Liver (tissue), 9 donors: ENCODE data around the gene TBC1D1. TPM values are rescaled to one million over a fixed set of nuclear protein-coding genes. Genes with fewer than 3 reads are reported as not detected.

ENCODE experiments used
- DNase-seq: peaks from one replicate; pipeline ENCODE4 v3.0.0-alpha.2; 2017; ENCODE audit warnings: low spot score
- H3K27ac ChIP-seq, 2 donors: one replicate each; pipeline ENCODE4 v1.7.0; 2013; ENCODE audit warnings: inconsistent platforms in 2 of 2, low read length in 2 of 2, control low read depth in 1 of 2, low read depth in 1 of 2, mild to moderate bottlenecking in 1 of 2
- H3K27me3 ChIP-seq, 4 donors: one replicate each; pipeline versions ENCODE4 v1.6.1 to v1.7.0; 2013; ENCODE audit warnings: low read length in 3 of 4, inconsistent platforms in 1 of 4, mild to moderate bottlenecking in 1 of 4, moderate library complexity in 1 of 4; ENCODE audit not compliant: control insufficient read depth in 4 of 4, insufficient read depth in 4 of 4
- H3K36me3 ChIP-seq, 4 donors: one replicate each; pipeline versions ENCODE4 v1.6.1 to v1.7.0; 2013; ENCODE audit warnings: low read length in 3 of 4, mild to moderate bottlenecking in 3 of 4, low read depth in 1 of 4, moderate library complexity in 1 of 4; ENCODE audit not compliant: control insufficient read depth in 4 of 4, insufficient read depth in 3 of 4
- H3K4me1 ChIP-seq, 4 donors: one replicate each; pipeline versions ENCODE4 v1.6.1 to v1.7.0; 2013; ENCODE audit warnings: low read length in 3 of 4, mild to moderate bottlenecking in 3 of 4, moderate library complexity in 1 of 4; ENCODE audit not compliant: control insufficient read depth in 4 of 4, insufficient read depth in 4 of 4
- H3K4me3 ChIP-seq, 3 donors: one replicate each; pipeline versions ENCODE4 v1.6.1 to v1.7.0; 2013; ENCODE audit warnings: low read length in 3 of 3, control low read depth in 1 of 3, low read depth in 1 of 3, mild to moderate bottlenecking in 1 of 3
- H3K9ac ChIP-seq, 2 donors: one replicate each; pipeline ENCODE4 v1.7.0; 2013; ENCODE audit warnings: low read length in 2 of 2, mild to moderate bottlenecking in 2 of 2, moderate library complexity in 2 of 2, control low read depth in 1 of 2, low read depth in 1 of 2
- H3K9me3 ChIP-seq, 4 donors: one replicate each; pipeline versions ENCODE4 v1.6.1 to v1.7.0; 2013; ENCODE audit warnings: low read length in 3 of 4; ENCODE audit not compliant: control insufficient read depth in 4 of 4
- ATF3 ChIP-seq: IDR thresholded peaks from 2 replicates; pipeline ENCODE4 v1.6.1; 2016; ENCODE audit warnings: antibody characterized with exemption
- CTCF ChIP-seq: fragments of 150-350 bp; IDR thresholded peaks from 2 replicates; pipeline ENCODE4 v1.5.1; 2017; ENCODE audit warnings: improper control_type of control experiment, low read depth, low read length; ENCODE audit not compliant: missing input control
- EGR1 ChIP-seq, 2 donors: IDR thresholded peaks; 2 replicates each; pipeline ENCODE4 v1.6.1; 2016 to 2018; ENCODE audit warnings: antibody characterized with exemption in 2 of 2, low read depth in 2 of 2
- FOXA1 ChIP-seq: IDR thresholded peaks from 2 replicates; pipeline ENCODE4 v1.6.1; 2016; ENCODE audit warnings: antibody characterized with exemption
- FOXA2 ChIP-seq: IDR thresholded peaks from 2 replicates; pipeline ENCODE4 v1.6.1; 2016; ENCODE audit warnings: antibody characterized with exemption
- HNF4A ChIP-seq, 2 donors: conservative IDR thresholded peaks; 2 replicates each; pipeline ENCODE4 v1.6.1; 2016; ENCODE audit warnings: antibody characterized with exemption in 2 of 2, mild to moderate bottlenecking in 2 of 2
- HNF4G ChIP-seq: IDR thresholded peaks from 2 replicates; pipeline ENCODE4 v1.6.1; 2016; ENCODE audit warnings: antibody characterized with exemption
- JUND ChIP-seq, 2 donors: IDR thresholded peaks; 2 replicates each; pipeline ENCODE4 v1.6.1; 2016; ENCODE audit warnings: antibody characterized with exemption in 2 of 2
- MAX ChIP-seq: IDR thresholded peaks from 2 replicates; pipeline ENCODE4 v1.6.1; 2016; ENCODE audit warnings: antibody characterized with exemption
- NR2F2 ChIP-seq: IDR thresholded peaks from 2 replicates; pipeline ENCODE4 v1.6.1; 2016; ENCODE audit warnings: antibody characterized with exemption
- RAD21 ChIP-seq, 2 donors: IDR thresholded peaks; 2 replicates each; pipeline ENCODE4 v1.6.1; 2016; ENCODE audit warnings: antibody characterized with exemption in 2 of 2, mild to moderate bottlenecking in 2 of 2
- REST ChIP-seq: IDR thresholded peaks from 2 replicates; pipeline ENCODE4 v1.6.1; 2016; ENCODE audit warnings: antibody characterized with exemption, mild to moderate bottlenecking
- RXRA ChIP-seq, 2 donors: IDR thresholded peaks; 2 replicates each; pipeline ENCODE4 v1.6.1; 2017 to 2018; ENCODE audit warnings: antibody characterized with exemption in 2 of 2, mild to moderate bottlenecking in 1 of 2
- SP1 ChIP-seq: IDR thresholded peaks from 2 replicates; pipeline ENCODE4 v1.6.1; 2018; ENCODE audit warnings: antibody characterized with exemption, mild to moderate bottlenecking
- TAF1 ChIP-seq: conservative IDR thresholded peaks from 2 replicates; pipeline ENCODE4 v1.6.1; 2016; ENCODE audit warnings: antibody characterized with exemption, mild to moderate bottlenecking
- YY1 ChIP-seq: IDR thresholded peaks from 2 replicates; pipeline ENCODE4 v1.6.1; 2016; ENCODE audit warnings: antibody characterized with exemption, mild to moderate bottlenecking
- ZBTB33 ChIP-seq: IDR thresholded peaks from 2 replicates; pipeline ENCODE4 v1.6.1; 2016; ENCODE audit warnings: antibody characterized with exemption
- whole genome bisulfite sequencing: extraction: QIAGEN DNeasy Blood & Tissue Kit; methylation state at CpG from one replicate; pipeline ENCODE4 v1.1.7; 2013; 5-methylcytosine and 5-hydroxymethylcytosine counted together
- polyA plus RNA-seq, 2 donors: library from polyadenylated mRNA; stranded (reverse) in 1 of 2; unstranded in 1 of 2; fragments of 200-250 nt in 1 of 2; fragments of >200 nt in 1 of 2; fragmentation: Nextera tagmentation in 1 of 2; extraction: Ambion mirVana in 1 of 2; gene quantifications; one replicate each; pipeline versions ENCODE4 v1.2.1 to v1.2.3, GENCODE V29; 2013 to 2015
- total RNA-seq, 2 donors: library from RNA; depleted of rRNA; stranded (reverse); fragments of >200 nt; gene quantifications; one replicate each; pipeline ENCODE4 v1.2.3, GENCODE V29; 2014
- donor health status: healthy.
- donor health status: healthy.
- donor health status: healthy.
- donor health status: healthy.
- donor health status: healthy.

The TBC1D1 gene
- total and polyA plus RNA-seq, 4 donors, result 15.6 to 41.4 (median 20.9) TPM

GRCh38 chr4:37872310-37872988, 18.4 kb upstream of the TBC1D1 start:
- no peak overlapping the region for H3K27ac ChIP-seq
- no peaks in the 10 kb centered on the region for H3K27me3 ChIP-seq
- no peaks in the 10 kb centered on the region for H3K9me3 ChIP-seq
- 82% methylated on average over 1 of the region's 1 CpG for WGBS
- no peaks in the 10 kb centered on the region for H3K36me3 ChIP-seq
- DNase-seq, result no peak
- peaks cover 0 to 11% (median 4%) of the 10 kb centered on the region in 4 donors for H3K4me1 ChIP-seq
- no peak overlapping the region for H3K4me3 ChIP-seq
- H3K9ac ChIP-seq, result no peak overlapping the region
- no peak for TF ChIP-seq MAX
- no peak for TF ChIP-seq JUND (IDR thresholded peaks at IDR 0.05)
- TF ChIP-seq TAF1, result no peak
- no peak for TF ChIP-seq EGR1 (IDR thresholded peaks at IDR 0.05; ENCODE audit: low read depth in 2 of 2)
- no peak for TF ChIP-seq REST
- no peak for TF ChIP-seq NR2F2
- no peak for TF ChIP-seq FOXA1
- no peak for TF ChIP-seq RAD21 (IDR thresholded peaks at IDR 0.05)
- no peak for TF ChIP-seq ZBTB33
- no peak for TF ChIP-seq CTCF

- H3K36me3 ChIP-seq, result no peaks in the 10 kb centered on the region
- no peak for DNase-seq
- 75% methylated on average over 1 of the region's 1 CpG for whole genome bisulfite sequencing
- TF ChIP-seq FOXA2 (peak; percentile 63), ZBTB33 (no peak), HNF4A (conservative IDR thresholded peaks at IDR 0.05) (peak in 1 of 2 donors; percentile 64), ATF3 (peak; percentile 89), REST (no peak), HNF4G (no peak), EGR1 (IDR thresholded peaks at IDR 0.05; ENCODE audit: low read depth in 2 of 2) (peak in 1 of 2 donors; percentile 88), RXRA (IDR thresholded peaks at IDR 0.05) (peak; percentile 17 to 66), SP1 (no peak), YY1 (peak; percentile 46), FOXA1 (no peak), MAX (peak; percentile 22), RAD21 (IDR thresholded peaks at IDR 0.05) (peak; percentile 11 to 28), NR2F2 (no peak), TAF1 (no peak), JUND (IDR thresholded peaks at IDR 0.05) (peak; percentile 98 to 100)
Observed at GRCh38 chr4:37873386-37873785, 17.5 kb upstream of the TBC1D1 start.

More at GRCh38 chr4:37873386-37873785, 17.5 kb upstream of the TBC1D1 start:
- Histone ChIP-seq H3K27me3 (no peaks in the 10 kb centered on the region), H3K9me3 (no peaks in the 10 kb centered on the region), H3K9ac (no peak overlapping the region), H3K4me3 (no peak overlapping the region), H3K27ac (no peak overlapping the region), H3K4me1 (peaks cover 0 to 11% (median 4%) of the 10 kb centered on the region in 4 donors)
